ENCODE measurements around the gene RPS3.
"Not testable (repeated sequence)": the region's sequence is repeated elsewhere in the genome, so short reads cannot be mapped to it uniquely, and the experiment has no call there.

The RPS3 gene

GRCh38 chr11:75389925-75390324, 9.4 kb upstream of the RPS3 start:
- H3K36me3 Mint-ChIP-seq: no peaks in the 10 kb centered on the region
- no peaks in the 10 kb centered on the region for H3K4me1 Mint-ChIP-seq
- H3K9me3 Mint-ChIP-seq: no peaks in the 10 kb centered on the region
- H3K27ac Mint-ChIP-seq: no peak overlapping the region
- H3K4me3 Mint-ChIP-seq: no peak overlapping the region
- ATAC-seq: no peak
- H3K27me3 Mint-ChIP-seq: peaks cover 16% of the 10 kb centered on the region

DNA sequence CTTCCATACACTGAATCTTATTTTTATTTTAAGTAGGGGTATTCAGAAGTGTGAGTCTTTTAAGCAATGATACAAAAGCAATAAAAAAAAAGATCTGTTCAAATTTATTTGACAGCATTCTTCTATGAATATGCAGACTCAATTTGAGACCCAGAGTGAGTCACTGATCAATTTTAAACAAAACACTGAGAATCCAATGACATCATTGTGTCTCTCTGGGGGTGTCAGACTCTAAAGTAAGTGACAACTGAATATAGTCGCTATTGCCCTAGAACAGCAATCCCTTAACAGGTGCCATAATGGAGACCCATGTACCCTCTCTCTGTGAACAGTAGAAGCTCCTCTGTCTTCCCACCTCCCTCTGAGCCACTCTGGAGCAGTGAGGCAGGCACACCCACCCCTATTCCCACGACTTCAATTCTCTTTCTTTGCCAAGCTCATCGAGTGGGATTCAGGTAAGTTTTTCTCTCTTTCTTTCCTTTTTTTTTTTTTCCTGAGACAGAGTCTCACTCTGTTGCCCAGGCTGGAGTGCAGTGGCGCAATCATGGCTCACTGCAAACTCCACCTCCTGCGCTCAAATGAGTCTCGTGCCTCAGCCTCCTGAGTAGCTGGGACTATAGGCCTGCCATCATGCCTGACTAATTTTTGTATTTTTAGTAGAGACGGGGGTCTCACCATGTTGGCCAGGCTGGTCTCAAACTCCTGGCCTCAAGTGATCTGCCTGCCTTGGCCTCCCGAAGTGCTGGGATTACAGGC, 5.1 kb upstream of the RPS3 start:
- no peak for ATAC-seq
- H3K4me1 Mint-ChIP-seq: no peaks in the 10 kb centered on the region
- H3K27ac Mint-ChIP-seq: no peak overlapping the region

GRCh38 chr11:75398906-75399305, 412 bp upstream of the RPS3 start:
- H3K9me3 Mint-ChIP-seq: no peaks in the 10 kb centered on the region
- peak overlapping the region; percentile 85 for H3K4me3 Mint-ChIP-seq
- peak; percentile 3 for ATAC-seq
- H3K27ac Mint-ChIP-seq: peak overlapping the region; percentile 94
- peaks cover 33% of the 10 kb centered on the region for H3K4me1 Mint-ChIP-seq
- H3K27me3 Mint-ChIP-seq: peaks cover 14% of the 10 kb centered on the region
- peaks cover 39% of the 10 kb centered on the region for H3K36me3 Mint-ChIP-seq

More for the DNA sequence above, 5.1 kb upstream of the RPS3 start:
- H3K4me3 Mint-ChIP-seq: no peak overlapping the region
- H3K36me3 Mint-ChIP-seq: no peaks in the 10 kb centered on the region
- H3K27me3 Mint-ChIP-seq: peaks cover 14% of the 10 kb centered on the region
- no peaks in the 10 kb centered on the region for H3K9me3 Mint-ChIP-seq

DNA sequence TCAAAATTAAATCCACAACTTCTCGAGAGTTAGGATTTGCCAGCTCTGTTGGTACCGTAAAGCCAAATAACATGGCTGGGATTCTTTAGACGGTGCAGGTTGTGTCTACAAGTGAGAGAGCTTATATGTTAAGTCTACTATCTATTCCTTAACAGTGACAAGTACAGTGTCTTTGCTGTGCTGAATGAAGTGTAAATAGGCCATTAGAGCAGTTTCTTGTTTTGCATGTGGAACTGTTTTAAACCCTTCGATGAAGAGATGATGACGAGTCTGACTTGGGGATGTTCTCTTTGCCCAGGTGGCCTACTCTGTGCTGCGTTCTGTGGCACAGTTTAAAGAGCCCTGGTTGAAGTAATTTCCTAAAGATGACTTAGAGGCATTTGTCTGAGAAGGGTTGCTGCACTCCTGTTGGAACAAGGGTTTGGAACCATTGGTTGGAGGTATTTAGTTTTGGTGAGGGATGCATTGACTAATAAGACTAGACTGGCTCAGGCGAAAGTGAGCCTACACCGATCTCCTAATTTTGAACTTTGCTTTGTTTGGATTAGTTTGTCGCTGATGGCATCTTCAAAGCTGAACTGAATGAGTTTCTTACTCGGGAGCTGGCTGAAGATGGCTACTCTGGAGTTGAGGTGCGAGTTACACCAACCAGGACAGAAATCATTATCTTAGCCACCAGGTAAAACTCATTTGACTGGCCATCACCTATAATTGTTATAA, 988 bp downstream of the RPS3 start:
- Mint-ChIP-seq H3K4me1 (peaks cover 47% of the 10 kb centered on the region), H3K9me3 (no peaks in the 10 kb centered on the region), H3K27me3 (peaks cover 6% of the 10 kb centered on the region), H3K27ac (peak overlapping the region; percentile 94), H3K4me3 (peak overlapping the region; percentile 85), H3K36me3 (peaks cover 53% of the 10 kb centered on the region)
- ATAC-seq: peak; percentile 37

DNA sequence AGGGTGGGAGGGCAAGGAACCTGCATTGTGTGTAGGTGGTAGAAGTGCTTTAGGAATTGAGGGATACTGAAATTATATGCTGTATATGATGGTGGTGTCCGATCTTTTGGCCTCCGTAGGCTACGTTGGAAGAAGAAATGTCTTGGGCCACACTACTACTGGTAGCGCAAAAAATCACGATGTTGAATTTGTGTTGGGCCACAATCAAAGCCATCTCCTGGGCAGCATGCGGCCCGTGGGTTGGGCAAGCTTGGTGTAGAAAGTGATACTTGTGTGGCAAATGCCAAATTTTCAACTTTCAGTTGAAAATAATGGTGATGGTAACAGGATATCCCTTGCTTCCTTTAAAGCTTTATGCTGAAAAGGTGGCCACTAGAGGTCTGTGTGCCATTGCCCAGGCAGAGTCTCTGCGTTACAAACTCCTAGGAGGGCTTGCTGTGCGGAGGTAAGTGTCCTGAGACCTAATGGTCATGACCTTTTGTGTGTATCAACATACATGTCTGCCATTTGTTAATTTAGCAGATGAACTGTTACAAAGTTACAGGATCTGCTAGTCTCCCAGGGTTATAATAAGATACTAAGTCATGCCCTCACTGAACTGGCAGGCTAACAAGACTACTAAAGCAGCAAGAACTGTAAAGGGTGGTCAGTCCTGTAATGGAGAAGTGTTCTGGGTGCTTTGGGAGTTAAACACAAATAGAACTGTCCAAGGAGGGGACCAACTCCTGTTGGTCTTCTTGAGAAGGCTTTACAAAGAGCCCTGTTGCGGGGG, 2.9 kb downstream of the RPS3 start:
- H3K9me3 Mint-ChIP-seq: no peaks in the 10 kb centered on the region
- H3K4me3 Mint-ChIP-seq: peak overlapping the region; percentile 50
- H3K36me3 Mint-ChIP-seq: peaks cover 66% of the 10 kb centered on the region
- H3K27ac Mint-ChIP-seq: peak overlapping the region; percentile 94
- ATAC-seq: no peak
- peaks cover 54% of the 10 kb centered on the region for H3K4me1 Mint-ChIP-seq
- H3K27me3 Mint-ChIP-seq: no peaks in the 10 kb centered on the region

GRCh38 chr11:75403037-75403436, 3.7 kb downstream of the RPS3 start:
- Mint-ChIP-seq H3K36me3 (peaks cover 72% of the 10 kb centered on the region), H3K9me3 (no peaks in the 10 kb centered on the region), H3K4me3 (no peak overlapping the region), H3K27me3 (no peaks in the 10 kb centered on the region), H3K4me1 (peaks cover 60% of the 10 kb centered on the region), H3K27ac (peak overlapping the region; percentile 94)
- ATAC-seq: no peak

DNA sequence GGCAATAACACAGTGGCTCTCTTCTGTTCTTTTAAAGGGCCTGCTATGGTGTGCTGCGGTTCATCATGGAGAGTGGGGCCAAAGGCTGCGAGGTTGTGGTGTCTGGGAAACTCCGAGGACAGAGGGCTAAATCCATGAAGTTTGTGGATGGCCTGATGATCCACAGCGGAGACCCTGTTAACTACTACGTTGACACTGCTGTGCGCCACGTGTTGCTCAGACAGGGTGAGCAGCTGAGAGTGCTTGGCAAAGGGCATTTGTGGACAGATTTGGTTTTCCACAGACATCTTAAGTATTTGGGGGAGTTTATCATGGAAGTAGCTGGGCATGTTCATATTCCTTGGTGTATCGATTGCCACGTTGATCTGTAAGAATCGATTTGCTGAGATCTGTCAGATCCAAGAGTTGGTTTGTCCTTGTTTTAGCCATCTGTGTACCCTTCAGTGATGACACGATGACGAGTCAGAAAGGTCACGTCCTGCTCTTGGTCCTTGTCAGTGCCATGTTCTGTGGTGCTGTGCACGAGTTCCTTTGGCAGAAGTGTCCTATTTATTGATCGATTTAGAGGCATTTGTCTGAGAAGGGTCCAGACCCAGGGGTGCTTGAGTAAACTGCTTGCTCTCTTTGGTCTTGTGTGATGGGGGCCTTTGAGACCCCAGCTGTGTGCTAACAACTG, 4.8 kb downstream of the RPS3 start:
- Mint-ChIP-seq H3K27ac (no peak overlapping the region), H3K9me3 (no peaks in the 10 kb centered on the region), H3K4me3 (no peak overlapping the region), H3K36me3 (peaks cover 74% of the 10 kb centered on the region), H3K27me3 (no peaks in the 10 kb centered on the region), H3K4me1 (peaks cover 61% of the 10 kb centered on the region)
- no peak for ATAC-seq

DNA sequence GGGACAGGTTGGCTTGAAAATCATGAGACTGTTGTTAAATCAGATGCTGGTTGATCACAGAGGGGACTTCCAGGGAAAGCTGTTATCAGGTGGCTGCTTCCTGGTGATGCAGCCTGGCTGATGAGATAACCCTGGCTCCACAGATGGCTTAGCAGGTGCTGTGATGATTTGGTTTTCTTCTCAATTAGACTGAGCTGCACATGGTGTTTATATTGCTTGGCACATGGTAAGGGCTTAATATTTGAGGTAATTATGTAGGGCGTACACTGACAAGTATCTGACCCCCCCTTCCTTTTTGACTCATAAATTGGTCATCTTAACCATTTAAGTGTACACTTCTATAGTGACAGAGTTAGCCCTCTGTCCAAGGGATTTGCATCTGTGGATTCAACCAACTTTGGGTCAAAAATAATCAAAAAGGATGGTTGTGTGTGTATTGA, 7.0 kb downstream of the RPS3 start:
- Mint-ChIP-seq H3K4me1 (peaks cover 54% of the 10 kb centered on the region), H3K27ac (no peak overlapping the region)

GRCh38 chr11:75408957-75409219, 9.6 kb downstream of the RPS3 start:
- Mint-ChIP-seq H3K27ac (no peak overlapping the region), H3K4me1 (peaks cover 29% of the 10 kb centered on the region), H3K27me3 (no peaks in the 10 kb centered on the region), H3K36me3 (peaks cover 52% of the 10 kb centered on the region), H3K9me3 (no peaks in the 10 kb centered on the region), H3K4me3 (no peak overlapping the region)
- ATAC-seq: no peak

More for the DNA sequence above, 7.0 kb downstream of the RPS3 start:
- Mint-ChIP-seq H3K36me3 (peaks cover 61% of the 10 kb centered on the region), H3K9me3 (no peaks in the 10 kb centered on the region), H3K27me3 (no peaks in the 10 kb centered on the region), H3K4me3 (no peak overlapping the region)
- ATAC-seq: no peak

DNA sequence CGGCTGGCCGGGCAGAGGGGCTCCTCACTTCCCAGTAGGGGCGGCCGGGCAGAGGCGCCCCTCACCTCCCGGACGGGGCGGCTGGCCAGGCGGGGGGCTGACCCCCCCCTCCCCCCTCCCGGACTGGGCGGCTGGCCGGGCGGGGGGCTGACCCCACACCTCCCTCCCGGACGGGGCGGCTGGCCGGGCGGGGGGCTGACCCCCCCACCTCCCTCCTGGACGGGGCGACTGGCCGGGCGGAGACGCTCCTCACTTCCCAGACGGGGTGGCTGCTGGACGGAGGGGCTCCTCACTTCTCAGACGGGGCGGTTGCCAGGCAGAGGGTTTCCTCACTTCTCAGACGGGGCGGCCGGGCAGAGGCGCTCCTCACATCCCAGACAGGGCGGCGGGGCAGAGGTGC, 10.7 kb downstream of the RPS3 start:
- not testable (repeated sequence) for ATAC-seq, H3K27ac Mint-ChIP-seq, H3K9me3 Mint-ChIP-seq, H3K27me3 Mint-ChIP-seq, H3K4me3 Mint-ChIP-seq
- Mint-ChIP-seq H3K4me1 (peaks cover 18% of the 10 kb centered on the region), H3K36me3 (peaks cover 49% of the 10 kb centered on the region)

DNA sequence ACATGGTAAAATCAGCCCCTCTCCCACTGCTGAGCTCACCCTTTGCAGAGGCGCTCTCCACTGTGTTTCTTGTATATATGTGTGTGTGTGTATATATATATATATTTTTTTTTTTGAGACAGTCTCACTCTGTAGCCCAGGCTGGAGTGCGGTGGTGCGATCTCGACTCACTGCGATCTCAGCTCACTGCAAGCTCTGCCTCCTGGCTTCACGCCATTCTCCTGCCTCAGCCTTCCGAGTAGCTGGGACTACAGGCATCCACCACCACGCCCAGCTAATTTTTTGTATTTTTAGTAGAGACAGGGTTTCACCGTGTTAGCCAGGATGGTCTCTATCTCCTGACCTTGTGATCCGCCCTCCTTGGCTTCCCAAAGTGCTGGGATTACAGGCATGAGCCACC, 13.8 kb downstream of the RPS3 start:
- H3K4me1 Mint-ChIP-seq, ATAC-seq, H3K27ac Mint-ChIP-seq, H3K27me3 Mint-ChIP-seq, H3K4me3 Mint-ChIP-seq, H3K9me3 Mint-ChIP-seq: not testable (repeated sequence)
- peaks cover 33% of the 10 kb centered on the region for H3K36me3 Mint-ChIP-seq

DNA sequence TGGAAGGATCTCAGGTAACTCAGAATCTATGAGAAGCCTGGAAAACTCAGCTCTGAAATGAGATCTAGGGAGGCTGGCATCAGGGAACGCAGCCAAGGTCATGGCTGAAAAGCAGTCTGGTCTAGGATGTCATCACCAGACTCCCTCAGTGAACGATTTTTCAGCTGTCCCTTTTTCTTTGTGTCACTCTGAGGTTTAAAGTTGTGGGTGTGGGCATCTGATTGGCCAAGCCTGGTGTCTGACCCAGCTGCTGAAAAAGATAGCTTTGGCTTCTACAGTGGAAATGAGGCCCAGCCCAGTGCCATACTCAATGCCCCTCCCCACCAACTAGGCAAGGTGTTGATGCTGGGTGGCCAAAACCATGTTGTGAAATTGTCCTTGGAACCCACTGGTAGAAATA, 14.5 kb downstream of the RPS3 start:
- Mint-ChIP-seq H3K27me3 (no peaks in the 10 kb centered on the region), H3K4me3 (no peak overlapping the region), H3K36me3 (peaks cover 32% of the 10 kb centered on the region), H3K4me1 (no peaks in the 10 kb centered on the region), H3K27ac (no peak overlapping the region), H3K9me3 (no peaks in the 10 kb centered on the region)
- no peak for ATAC-seq

- Mint-ChIP-seq H3K36me3 (peaks cover 17% of the 10 kb centered on the region), H3K27ac (no peak overlapping the region), H3K27me3 (no peaks in the 10 kb centered on the region), H3K4me1 (no peaks in the 10 kb centered on the region), H3K4me3 (no peak overlapping the region), H3K9me3 (no peaks in the 10 kb centered on the region)
- no peak for ATAC-seq
These were observed 21.1 kb downstream of the RPS3 start for GRCh38 chr11:75420224-75421034.

GRCh38 chr11:75421035-75421602, 21.8 kb downstream of the RPS3 start:
- H3K27ac Mint-ChIP-seq: peak overlapping the region; percentile 6
- H3K4me3 Mint-ChIP-seq: no peak overlapping the region
- no peak for ATAC-seq
- H3K4me1 Mint-ChIP-seq: no peaks in the 10 kb centered on the region
- H3K36me3 Mint-ChIP-seq: peaks cover 13% of the 10 kb centered on the region
- H3K27me3 Mint-ChIP-seq: no peaks in the 10 kb centered on the region
- H3K9me3 Mint-ChIP-seq: no peaks in the 10 kb centered on the region

All from stimulated activated memory B cell treated with anti-CD40 and anti-IgM and Interleukin-4, amounts not matched to agents 10 μg/mL and 1 μg/mL and 100 μg/mL, for 72 hours (primary cell).